H9 (cell line): ENCODE measurements around the gene TKFC. TPM values are rescaled to one million over a fixed set of nuclear protein-coding genes. Genes with fewer than 3 reads are reported as not detected.

Source experiments
- DNase-seq: peaks from one replicate; pipeline ENCODE4 v3.0.0-alpha.2; 2017
- H2AFZ ChIP-seq: one replicate; pipeline ENCODE4 v1.6.1; 2013; ENCODE audit warnings: mild to moderate bottlenecking, low read length, control low read depth, moderate library complexity
- H2AK5ac ChIP-seq: 2 replicates; pipeline ENCODE4 v1.6.1; 2013; ENCODE audit warnings: low read length, control low read depth, mixed read lengths; ENCODE audit not compliant: insufficient read length
- H2BK120ac ChIP-seq: one replicate; pipeline ENCODE4 v1.6.1; 2013; ENCODE audit warnings: low read depth, mild to moderate bottlenecking, low read length, control low read depth, inconsistent platforms; ENCODE audit not compliant: poor library complexity, severe bottlenecking
- H2BK12ac ChIP-seq: 2 replicates; pipeline ENCODE4 v1.6.1; 2013; ENCODE audit warnings: low read length, control low read depth, mixed read lengths, low read depth; ENCODE audit not compliant: insufficient read length
- H2BK15ac ChIP-seq: 2 replicates; pipeline ENCODE4 v1.6.1; 2013; ENCODE audit warnings: low read depth, low read length, control low read depth
- H2BK20ac ChIP-seq: one replicate; pipeline ENCODE4 v1.6.1; 2013; ENCODE audit warnings: low read depth, mild to moderate bottlenecking, low read length, control low read depth, inconsistent platforms; ENCODE audit not compliant: poor library complexity, severe bottlenecking
- H2BK5ac ChIP-seq: 2 replicates; pipeline ENCODE4 v1.6.1; 2013; ENCODE audit warnings: low read length, control low read depth, mixed read lengths; ENCODE audit not compliant: insufficient read length
- H3K14ac ChIP-seq: 2 replicates; pipeline ENCODE4 v1.6.1; 2013; ENCODE audit warnings: low read length, control low read depth; ENCODE audit not compliant: insufficient read depth
- H3K18ac ChIP-seq: 2 replicates; pipeline ENCODE4 v1.6.1; 2013; ENCODE audit warnings: low read depth, mild to moderate bottlenecking, mixed read lengths, low read length, control low read depth; ENCODE audit not compliant: insufficient read length
- H3K23ac ChIP-seq: 2 replicates; pipeline ENCODE4 v1.6.1; 2013; ENCODE audit warnings: low read length, control low read depth, mixed read lengths, low read depth; ENCODE audit not compliant: insufficient read length
- H3K23me2 ChIP-seq: 2 replicates; pipeline ENCODE4 v1.6.1; 2013; ENCODE audit warnings: low read depth, mild to moderate bottlenecking, mixed read lengths, low read length, control low read depth; ENCODE audit not compliant: insufficient read length, poor library complexity, severe bottlenecking
- H3K27ac ChIP-seq: 2 replicates; pipeline ENCODE4 v1.5.1; 2013; ENCODE audit warnings: low read length, control low read depth, mixed read lengths, low read depth; ENCODE audit not compliant: insufficient read length
- H3K27me3 ChIP-seq: 2 replicates; pipeline ENCODE4 v1.6.1; 2013; ENCODE audit warnings: low read length, control low read depth, inconsistent platforms; ENCODE audit not compliant: insufficient read depth
- H3K4ac ChIP-seq: 2 replicates; pipeline ENCODE4 v1.6.1; 2013; ENCODE audit warnings: low read depth, mild to moderate bottlenecking, control low read depth, inconsistent platforms, low read length, moderate library complexity
- H3K4me1 ChIP-seq: 2 replicates; pipeline ENCODE4 v1.6.1; 2013; ENCODE audit warnings: low read length, control low read depth, inconsistent platforms; ENCODE audit not compliant: insufficient read depth
- H3K4me2 ChIP-seq: 2 replicates; pipeline ENCODE4 v1.6.1; 2013; ENCODE audit warnings: low read length, control low read depth, mixed read lengths; ENCODE audit not compliant: insufficient read length, insufficient read depth
- H3K56ac ChIP-seq: 2 replicates; pipeline ENCODE4 v1.6.1; 2013; ENCODE audit warnings: low read depth, mild to moderate bottlenecking, mixed read lengths, low read length, control low read depth; ENCODE audit not compliant: insufficient read length
- H3K79me1 ChIP-seq: 2 replicates; pipeline ENCODE4 v1.6.1; 2013; ENCODE audit warnings: low read depth, mild to moderate bottlenecking, moderate library complexity, low read length, control low read depth, inconsistent platforms; ENCODE audit not compliant: insufficient read depth, poor library complexity, severe bottlenecking
- H3K79me2 ChIP-seq: 2 replicates; pipeline ENCODE4 v1.6.1; 2013; ENCODE audit warnings: low read length, control low read depth, inconsistent platforms; ENCODE audit not compliant: insufficient read depth
- H3K9ac ChIP-seq: 2 replicates; pipeline ENCODE4 v1.6.1; 2013; ENCODE audit warnings: low read length, control low read depth, mixed read lengths; ENCODE audit not compliant: insufficient read length; ENCODE audit errors: extremely low read depth
- H3K9me3 ChIP-seq: one replicate; pipeline ENCODE4 v1.6.1; 2013; ENCODE audit warnings: low read depth, low read length, inconsistent platforms; ENCODE audit not compliant: control insufficient read depth
- H3T11ph ChIP-seq: one replicate; pipeline ENCODE4 v1.6.1; 2013; ENCODE audit warnings: mild to moderate bottlenecking, low read length, control low read depth, inconsistent platforms
- H4K20me1 ChIP-seq: one replicate; pipeline ENCODE4 v1.6.1; 2013; ENCODE audit not compliant: control insufficient read depth, insufficient read length, insufficient read depth
- H4K5ac ChIP-seq: 2 replicates; pipeline ENCODE4 v1.6.1; 2013; ENCODE audit warnings: low read depth, mild to moderate bottlenecking, mixed read lengths, low read length, control low read depth; ENCODE audit not compliant: insufficient read length
- H4K8ac ChIP-seq: replicated peaks from 2 replicates; pipeline ENCODE4 v1.6.1; 2013; ENCODE audit warnings: low read length, control low read depth, mixed read lengths, low read depth; ENCODE audit not compliant: insufficient read length
- H4K91ac ChIP-seq: 2 replicates; pipeline ENCODE4 v1.6.1; 2013; ENCODE audit warnings: low read depth, mild to moderate bottlenecking, moderate library complexity, mixed read lengths, low read length, control low read depth; ENCODE audit not compliant: insufficient read length
- H3K27ac Mint-ChIP-seq, 3 experiments: 2 replicates in 2 of 3; 3 replicates in 1 of 3; pipeline ENCODE4 v1.8.0; 2020 to 2021; ENCODE audit warnings: mixed read lengths in 3 of 3, mild to moderate bottlenecking in 1 of 3, moderate library complexity in 1 of 3
- H3K27me3 Mint-ChIP-seq: 2 replicates; pipeline ENCODE4 v1.8.0; 2021; ENCODE audit warnings: low read depth, mild to moderate bottlenecking, moderate library complexity, mixed read lengths
- H3K36me3 Mint-ChIP-seq, 3 experiments: 2 replicates in 2 of 3; 3 replicates in 1 of 3; pipeline ENCODE4 v1.8.0; 2020 to 2021; ENCODE audit warnings: low read depth in 3 of 3, mixed read lengths in 3 of 3; ENCODE audit not compliant: insufficient read depth in 1 of 3
- H3K4me1 Mint-ChIP-seq, 2 experiments: 2 replicates each; pipeline ENCODE4 v1.8.0; 2020; ENCODE audit warnings: mixed read lengths in 2 of 2
- H3K4me3 Mint-ChIP-seq, 2 experiments: 2 replicates in 1 of 2; 3 replicates in 1 of 2; pipeline ENCODE4 v1.8.0; 2020 to 2021; ENCODE audit warnings: mild to moderate bottlenecking in 2 of 2, mixed read lengths in 2 of 2, moderate library complexity in 1 of 2
- H3K9me3 Mint-ChIP-seq, 2 experiments: 2 replicates in 1 of 2; 3 replicates in 1 of 2; pipeline ENCODE4 v1.8.0; 2020; ENCODE audit warnings: mild to moderate bottlenecking in 2 of 2, mixed read lengths in 2 of 2, moderate library complexity in 1 of 2
- WGBS: extraction: QIAGEN DNeasy Blood & Tissue Kit; methylation state at CpG from one replicate; pipeline ENCODE4 v1.1.7; 2013; ENCODE audit warnings: missing lambda C conversion rate, low lambda C conversion rate, mixed read lengths; ENCODE audit not compliant: insufficient read length; ENCODE audit errors: extremely low coverage; 5-methylcytosine and 5-hydroxymethylcytosine counted together
- total RNA-seq: library from RNA; stranded (reverse); gene quantifications from 2 replicates; pipeline ENCODE4 v1.2.1, GENCODE V29; 2021
- TF ChIP-seq, protein P1 (sequence below): fragments of 200-600 bp; sonication (generic); conservative IDR thresholded peaks from 3 replicates; pipeline ENCODE4 v1.8.0; 2021; ENCODE audit warnings: antibody characterized with exemption, mild to moderate bottlenecking

Gene TKFC
- total RNA-seq, 1 experiment from 2014 or later, result 59.0 TPM

- Histone ChIP-seq H3K9me3 (no peaks in the 10 kb centered on the region), H2BK5ac (no peak overlapping the region), H3K79me2 (no peaks in the 10 kb centered on the region), H3K23me2 (no peaks in the 10 kb centered on the region), H3K27ac (no peak overlapping the region), H3T11ph (no peak overlapping the region), H3K4me1 (no peaks in the 10 kb centered on the region), H2AFZ (no peak overlapping the region), H3K4ac (no peak overlapping the region), H3K23ac (no peak overlapping the region), H3K56ac (no peak overlapping the region), H3K14ac (no peak overlapping the region), H3K79me1 (no peaks in the 10 kb centered on the region), H4K20me1 (no peaks in the 10 kb centered on the region), H4K5ac (no peak overlapping the region), H3K4me2 (no peak overlapping the region), H2BK20ac (no peak overlapping the region), H2BK120ac (no peak overlapping the region), H2AK5ac (no peak overlapping the region), H3K18ac (no peak overlapping the region), H3K9ac (no peak overlapping the region), H4K8ac (no peak overlapping the region), H4K91ac (no peak overlapping the region), H2BK12ac (no peak overlapping the region), H2BK15ac (no peak overlapping the region), H3K27me3 (no peaks in the 10 kb centered on the region)
- no peak overlapping the region for H3K27ac Mint-ChIP-seq
- DNase-seq, result no peak
- no peaks in the 10 kb centered on the region for H3K27me3 Mint-ChIP-seq
- no CpG with 5 or more reads among the region's 20 CpGs for WGBS
- H3K9me3 Mint-ChIP-seq, result no peaks in the 10 kb centered on the region; a peak in 1 of 5 replicates
- no peak overlapping the region for H3K4me3 Mint-ChIP-seq
- H3K4me1 Mint-ChIP-seq, result no peaks in the 10 kb centered on the region
- TF ChIP-seq, protein P1, sequence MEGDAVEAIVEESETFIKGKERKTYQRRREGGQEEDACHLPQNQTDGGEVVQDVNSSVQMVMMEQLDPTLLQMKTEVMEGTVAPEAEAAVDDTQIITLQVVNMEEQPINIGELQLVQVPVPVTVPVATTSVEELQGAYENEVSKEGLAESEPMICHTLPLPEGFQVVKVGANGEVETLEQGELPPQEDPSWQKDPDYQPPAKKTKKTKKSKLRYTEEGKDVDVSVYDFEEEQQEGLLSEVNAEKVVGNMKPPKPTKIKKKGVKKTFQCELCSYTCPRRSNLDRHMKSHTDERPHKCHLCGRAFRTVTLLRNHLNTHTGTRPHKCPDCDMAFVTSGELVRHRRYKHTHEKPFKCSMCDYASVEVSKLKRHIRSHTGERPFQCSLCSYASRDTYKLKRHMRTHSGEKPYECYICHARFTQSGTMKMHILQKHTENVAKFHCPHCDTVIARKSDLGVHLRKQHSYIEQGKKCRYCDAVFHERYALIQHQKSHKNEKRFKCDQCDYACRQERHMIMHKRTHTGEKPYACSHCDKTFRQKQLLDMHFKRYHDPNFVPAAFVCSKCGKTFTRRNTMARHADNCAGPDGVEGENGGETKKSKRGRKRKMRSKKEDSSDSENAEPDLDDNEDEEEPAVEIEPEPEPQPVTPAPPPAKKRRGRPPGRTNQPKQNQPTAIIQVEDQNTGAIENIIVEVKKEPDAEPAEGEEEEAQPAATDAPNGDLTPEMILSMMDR, result no peak
- peaks cover 5 to 52% (median 41%) of the 10 kb centered on the region in 3 experiments for H3K36me3 Mint-ChIP-seq
Measured at GRCh38 chr11:61342207-61342803, 9.3 kb downstream of the TKFC start.
